NCI-H2029 treated with DMSO at 0.1 percent for 48 hours (cell line): ENCODE measurements around the gene COL6A3.
A peak's percentile ranks its signal among the peaks of the same experiment; 100 is the strongest.

ENCODE experiments used
- DNase-seq: peaks from one replicate; lab custom pipeline; 2025; lab: John Stamatoyannopoulos, UW

The COL6A3 gene

GRCh38 chr2:237294460-237294859 lies 119.5 kb downstream of the COL6A3 start:
- DNase-seq, result no peak

DNA sequence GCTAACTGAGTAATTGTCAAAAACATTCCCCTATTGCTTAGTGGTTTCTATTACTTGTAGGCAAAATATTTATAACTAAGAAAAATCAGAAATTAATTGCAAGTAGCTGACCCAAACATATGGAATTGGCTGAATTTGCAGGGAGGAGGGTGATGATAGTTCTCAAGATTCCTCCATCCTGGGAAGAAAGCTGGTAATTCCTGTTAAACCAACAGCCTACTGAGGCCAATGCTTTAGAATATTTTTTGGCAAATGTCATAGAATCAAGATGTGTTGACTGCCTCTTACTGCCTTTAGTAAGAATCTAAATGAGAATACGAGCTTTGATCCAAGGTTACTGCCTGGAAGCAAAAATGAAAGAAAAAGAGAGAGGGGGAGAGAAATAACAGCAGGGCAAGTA lies 120.0 kb downstream of the COL6A3 start:
- DNase-seq, result no peak

GRCh38 chr2:237291138-237291792 lies 122.7 kb downstream of the COL6A3 start:
- DNase-seq, result peak; percentile 94

DNA sequence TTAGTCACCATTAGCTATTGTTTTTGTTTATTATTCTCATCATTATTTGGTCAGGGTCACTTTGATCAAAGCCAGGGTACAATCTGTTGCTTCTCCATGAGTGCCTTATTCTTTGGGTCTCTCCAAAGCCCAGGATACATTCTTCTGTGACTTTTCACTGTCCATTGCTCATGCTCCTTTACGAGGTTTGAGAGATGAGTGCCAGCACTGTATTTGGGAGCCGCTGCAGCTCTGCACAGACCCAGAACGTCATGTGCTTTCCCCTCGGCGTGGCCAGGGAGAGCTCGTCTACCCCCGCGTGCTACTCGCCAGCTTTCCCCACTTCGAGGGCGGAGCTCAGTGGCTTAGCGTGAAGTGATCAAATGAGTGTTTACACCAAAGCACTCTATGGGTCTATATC lies 123.7 kb downstream of the COL6A3 start:
- DNase-seq, result no peak

DNA sequence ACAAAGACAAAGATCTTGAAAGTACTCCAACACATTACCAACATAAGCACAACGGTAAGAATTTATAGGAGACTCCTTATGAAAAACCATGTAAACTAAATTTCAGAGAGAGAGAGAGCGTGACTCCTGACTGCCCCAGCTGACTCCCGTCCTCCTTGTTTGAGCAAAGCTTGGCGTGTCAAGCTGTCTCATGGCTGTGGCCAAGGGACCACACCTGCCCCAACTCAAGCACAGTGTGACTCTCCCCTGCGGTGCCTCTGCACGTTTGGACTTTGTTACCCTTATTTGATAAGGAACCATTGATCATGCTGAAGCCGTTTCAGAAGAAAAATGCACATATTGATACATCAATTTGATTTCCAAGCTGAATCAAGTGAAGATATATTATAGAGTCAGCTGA lies 124.8 kb downstream of the COL6A3 start:
- no peak for DNase-seq

GRCh38 chr2:237287872-237288271 lies 126.1 kb downstream of the COL6A3 start:
- no peak for DNase-seq

- DNase-seq, result no peak
These were observed 130.6 kb downstream of the COL6A3 start for GRCh38 chr2:237283131-237283928.

DNA sequence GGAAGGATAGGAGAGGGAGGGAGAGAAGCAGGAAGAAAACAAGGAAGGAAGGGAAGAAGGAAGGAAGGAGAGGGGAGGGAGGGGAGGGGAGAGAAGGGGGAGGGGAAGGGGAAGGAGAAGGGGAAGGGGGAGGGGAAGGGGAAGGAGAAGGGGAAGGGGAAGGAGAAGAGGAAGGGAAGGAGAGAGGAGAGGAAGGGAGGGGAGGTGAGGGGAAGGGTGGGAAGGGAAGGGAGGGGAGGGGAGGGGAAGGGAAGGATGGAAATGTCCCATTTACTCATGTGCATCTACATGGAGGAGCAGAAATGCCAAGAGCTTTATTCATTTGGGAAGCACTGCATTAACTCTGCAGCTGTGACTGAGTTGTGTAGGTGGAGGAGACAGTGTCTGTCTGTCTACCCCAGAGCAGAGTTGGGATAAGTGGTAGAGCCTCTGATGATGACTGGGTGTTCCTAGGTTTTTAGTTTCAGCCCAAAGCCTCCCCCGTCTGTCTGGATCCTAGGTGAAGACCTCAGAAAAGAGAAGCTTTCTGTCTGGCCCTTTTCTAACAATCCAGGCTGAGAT lies 131.3 kb downstream of the COL6A3 start:
- no peak for DNase-seq

DNA sequence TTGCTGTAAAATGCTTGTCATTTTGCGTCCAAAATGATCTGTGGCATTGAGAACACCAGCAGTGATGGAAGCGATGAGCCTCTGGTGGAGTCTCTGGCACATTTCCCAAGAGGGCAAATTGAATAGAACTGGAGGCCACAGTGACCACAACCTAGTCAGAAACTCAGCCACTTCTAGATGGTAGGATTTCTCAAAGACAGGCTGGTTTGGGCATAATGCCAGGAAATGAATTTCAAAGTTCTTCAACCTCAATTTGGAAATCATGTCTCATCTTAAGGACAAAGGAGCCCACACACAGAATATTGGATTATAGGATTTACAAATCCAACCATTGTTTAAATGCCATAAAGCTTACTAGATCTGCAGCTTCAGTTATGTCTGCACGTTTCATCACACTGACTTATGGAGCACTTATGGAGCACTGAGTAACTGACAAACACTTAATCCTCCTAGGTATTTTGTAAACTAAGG lies 132.1 kb downstream of the COL6A3 start:
- no peak for DNase-seq

DNA sequence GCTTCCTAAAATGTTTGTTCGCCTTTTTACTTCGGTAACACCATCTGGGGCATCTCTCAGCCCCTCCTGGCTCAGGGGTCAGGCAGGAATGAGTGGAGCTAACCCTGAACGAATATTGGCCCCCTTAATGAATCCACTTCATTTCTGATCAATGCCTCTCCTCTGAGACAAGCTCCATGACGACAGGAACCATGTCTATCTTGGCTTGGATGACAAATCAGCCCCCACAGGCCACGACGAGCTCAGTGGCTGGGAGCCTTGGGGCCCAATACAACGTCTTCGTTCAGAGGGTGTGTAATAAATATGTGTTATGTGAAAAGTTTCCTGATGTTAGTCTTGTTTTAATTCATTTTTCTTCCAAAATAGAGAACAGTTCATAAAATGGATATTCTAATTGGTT lies 133.0 kb downstream of the COL6A3 start:
- no peak for DNase-seq

GRCh38 chr2:237280229-237280628 lies 133.7 kb downstream of the COL6A3 start:
- no peak for DNase-seq

DNA sequence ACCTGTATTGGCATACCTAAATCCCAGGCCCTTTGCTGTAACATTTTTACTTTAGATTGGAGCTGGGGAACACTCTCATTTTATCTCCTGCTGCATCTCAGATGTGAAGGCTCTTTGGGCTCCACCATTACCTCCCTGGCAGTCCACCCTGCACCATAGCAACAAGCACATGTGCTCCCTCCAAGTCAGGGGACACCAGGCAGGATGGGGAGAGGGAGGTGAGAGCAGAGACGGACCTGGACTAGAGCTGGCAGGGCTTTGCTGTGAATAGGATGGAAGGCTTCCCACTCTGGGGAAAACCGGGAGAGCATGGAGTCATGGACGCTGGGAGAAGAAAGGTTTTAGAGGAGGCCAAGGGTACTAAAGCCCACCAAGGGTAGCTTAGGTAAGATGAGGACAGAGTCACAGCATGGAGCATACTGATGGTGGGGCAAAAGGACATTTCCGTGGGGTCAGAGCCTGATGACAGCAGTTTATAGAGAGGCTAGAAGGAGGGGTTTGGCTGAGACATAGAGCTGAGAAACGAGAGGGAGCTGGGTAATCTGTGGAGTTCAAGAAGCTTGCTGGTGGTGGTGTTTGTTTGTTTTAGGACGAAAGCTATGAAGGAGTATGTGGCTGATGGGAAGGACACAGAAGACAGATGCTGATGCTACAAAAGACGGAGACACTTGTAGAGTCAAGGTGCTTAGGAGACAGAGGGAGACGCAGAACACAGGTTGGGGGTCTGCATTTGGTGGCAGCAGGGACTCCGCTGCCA lies 134.8 kb downstream of the COL6A3 start:
- DNase-seq, result no peak

- no peak for DNase-seq
These were observed 135.4 kb downstream of the COL6A3 start for GRCh38 chr2:237278568-237278967.

DNA sequence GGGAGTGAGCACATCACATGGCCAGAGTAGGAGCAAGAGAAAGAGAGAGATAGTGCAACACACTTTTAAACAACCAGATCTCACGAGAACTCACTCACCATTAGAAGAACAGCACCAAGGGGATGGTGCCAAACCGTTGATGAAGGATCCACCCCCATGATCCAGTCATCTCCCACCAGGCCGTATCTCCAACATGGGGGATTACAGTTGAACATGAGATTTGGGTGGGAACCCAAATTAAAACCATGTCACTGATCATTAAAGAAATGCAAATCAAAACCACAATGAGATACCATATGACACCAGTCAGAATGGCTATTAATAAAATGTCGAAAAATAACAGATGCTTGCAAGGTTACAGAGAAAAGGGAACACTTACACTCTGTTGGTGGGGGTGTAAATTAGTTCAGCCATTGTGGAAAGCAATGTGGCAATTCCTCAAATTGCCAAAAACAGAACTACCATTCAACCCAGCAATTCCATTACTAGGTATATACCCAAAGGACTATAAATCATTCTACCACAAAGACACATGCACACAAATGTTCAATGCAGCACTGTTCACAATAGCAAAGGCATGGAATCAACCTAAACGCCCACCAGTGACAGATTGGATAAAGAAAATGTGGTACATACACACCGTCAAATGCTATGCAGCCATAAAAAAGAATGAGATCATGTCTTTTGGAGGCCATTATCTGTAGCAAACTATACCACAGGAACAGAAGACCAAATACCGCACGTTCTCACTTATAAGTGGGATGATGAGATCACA lies 137.1 kb downstream of the COL6A3 start:
- DNase-seq, result no peak
